HCT116 (cell line): ENCODE measurements around the gene KYAT1.

Source experiments
- ATF3 ChIP-seq: IDR thresholded peaks from 2 replicates; pipeline ENCODE4 v1.6.1; 2012
- CBX3 ChIP-seq: IDR thresholded peaks from 2 replicates; pipeline ENCODE4 v1.6.1; 2012; ENCODE audit warnings: low read depth
- CEBPB ChIP-seq: IDR thresholded peaks from 2 replicates; pipeline ENCODE4 v1.6.1; 2012; ENCODE audit warnings: low read depth
- CTCF ChIP-seq, 3 experiments: fragments of 200-600 bp in 1 of 3; sonication (generic) in 1 of 3; IDR thresholded peaks in 2 of 3; conservative IDR thresholded peaks in 1 of 3; 2 replicates each; pipeline ENCODE4 v1.5.1; 2012 to 2017; ENCODE audit warnings: low read depth in 2 of 3, low read length in 2 of 3, antibody characterized with exemption in 1 of 3, borderline replicate concordance in 1 of 3, control low read depth in 1 of 3, mild to moderate bottlenecking in 1 of 3, mixed read lengths in 1 of 3, mixed run types in 1 of 3, moderate library complexity in 1 of 3; ENCODE audit not compliant: insufficient read depth in 1 of 3
- EZH2 ChIP-seq: fragments of 200-600 bp; sonication (generic); IDR thresholded peaks from 2 replicates; pipeline ENCODE4 v1.6.1; 2017; ENCODE audit warnings: antibody characterized with exemption, mixed run types
- EZH2phosphoT487 ChIP-seq: fragments of 200-600 bp; IDR thresholded peaks from 2 replicates; pipeline ENCODE4 v1.6.1; 2018; ENCODE audit warnings: antibody characterized with exemption, borderline replicate concordance
- MAX ChIP-seq: IDR thresholded peaks from 2 replicates; pipeline ENCODE4 v1.6.1; 2012
- POLR2A ChIP-seq: IDR thresholded peaks from 2 replicates; pipeline ENCODE4 v1.7.0; 2011; ENCODE audit warnings: borderline replicate concordance; ENCODE audit not compliant: insufficient read depth, insufficient read length; ENCODE audit errors: extremely low read depth
- POLR2AphosphoS5 ChIP-seq: IDR thresholded peaks from 2 replicates; pipeline ENCODE4 v1.6.1; 2011; ENCODE audit warnings: mild to moderate bottlenecking, low read depth, low read length, moderate library complexity
- RAD21 ChIP-seq: IDR thresholded peaks from 2 replicates; pipeline ENCODE4 v1.6.1; 2012; ENCODE audit warnings: low read depth, mild to moderate bottlenecking
- REST ChIP-seq: IDR thresholded peaks from 2 replicates; pipeline ENCODE4 v1.6.1; 2012; ENCODE audit warnings: low read depth
- SP1 ChIP-seq: IDR thresholded peaks from 2 replicates; pipeline ENCODE4 v1.6.1; 2012; ENCODE audit warnings: low read depth
- YY1 ChIP-seq: IDR thresholded peaks from 2 replicates; pipeline ENCODE4 v1.6.1; 2011; ENCODE audit warnings: low read length, low read depth, moderate library complexity, mild to moderate bottlenecking; ENCODE audit not compliant: insufficient replicate concordance; ENCODE audit errors: extremely low read depth
- ZBTB33 ChIP-seq: IDR thresholded peaks from 2 replicates; pipeline ENCODE4 v1.6.1; 2011; ENCODE audit warnings: mild to moderate bottlenecking, low read length, moderate library complexity; ENCODE audit not compliant: insufficient replicate concordance; ENCODE audit errors: extremely low read depth

GRCh38 chr9:128923493-128923883, 41.7 kb upstream of the KYAT1 start:
- no peak for TF ChIP-seq REST
- TF ChIP-seq CTCF (IDR thresholded peaks at IDR 0.05 in 2 of 3, conservative IDR thresholded peaks at IDR 0.05 in 1 of 3; ENCODE audit: borderline replicate concordance in 1 of 3, insufficient read depth in 1 of 3, low read depth in 2 of 3, low read length in 2 of 3) = no peak
- no peak for TF ChIP-seq MAX
- TF ChIP-seq EZH2 = no peak
- no peak for TF ChIP-seq POLR2A
- TF ChIP-seq POLR2AphosphoS5 = no peak
- TF ChIP-seq SP1 = no peak
- TF ChIP-seq EZH2phosphoT487 = no peak
- no peak for TF ChIP-seq YY1
- TF ChIP-seq ZBTB33 = no peak
- no peak; the same call in 1 of the 2 replicates for TF ChIP-seq CEBPB
- TF ChIP-seq RAD21 = no peak
- TF ChIP-seq ATF3 = no peak
- TF ChIP-seq CBX3 = no peak
